BE2C (cell line): ENCODE data around the gene GEMIN7.
"Not testable (repeated sequence)": the region's sequence is repeated elsewhere in the genome, so short reads cannot be mapped to it uniquely, and the experiment has no call there.

ENCODE experiments used
- DNase-seq: peaks from one replicate; pipeline ENCODE4 v3.0.0-alpha.2; 2020
- H3K27me3 ChIP-seq: fragments of 250-450 bp; sonication (Bioruptor Pico); 2 replicates; pipeline ENCODE4 v1.5.1; 2020; ENCODE audit warnings: mild to moderate bottlenecking
- H3K36me3 ChIP-seq: fragments of 250-450 bp; sonication (Bioruptor Pico); 2 replicates; pipeline ENCODE4 v1.5.1; 2020; ENCODE audit warnings: mild to moderate bottlenecking
- H3K4me1 ChIP-seq: fragments of 250-450 bp; sonication (Bioruptor Pico); 2 replicates; pipeline ENCODE4 v1.5.1; 2020
- H3K4me3 ChIP-seq: 2 replicates; pipeline ENCODE4 v1.5.1; 2011; ENCODE audit warnings: low read depth, low read length
- H3K9me3 ChIP-seq: fragments of 250-450 bp; sonication (Bioruptor Pico); 2 replicates; pipeline ENCODE4 v1.5.1; 2020
- CTCF ChIP-seq: IDR thresholded peaks from 2 replicates; pipeline ENCODE4 v1.5.1; 2012; ENCODE audit warnings: mild to moderate bottlenecking, low read depth, low read length

GEMIN7 gene

GRCh38 chr19:45104658-45105349 is 25.7 kb downstream of the GEMIN7 start:
- peaks cover 20% of the 10 kb centered on the region for H3K4me1 ChIP-seq
- H3K4me3 ChIP-seq = no peak overlapping the region
- no peaks in the 10 kb centered on the region for H3K27me3 ChIP-seq
- H3K9me3 ChIP-seq = no peaks in the 10 kb centered on the region
- no peak for DNase-seq
- no peak for TF ChIP-seq CTCF
- peaks cover 13% of the 10 kb centered on the region for H3K36me3 ChIP-seq

- H3K4me3 ChIP-seq, H3K27me3 ChIP-seq, DNase-seq, H3K4me1 ChIP-seq, H3K9me3 ChIP-seq, H3K36me3 ChIP-seq: not testable (repeated sequence)
These were observed 27.3 kb downstream of the GEMIN7 start for GRCh38 chr19:45106363-45106762.

GRCh38 chr19:45107621-45108150 is 28.6 kb downstream of the GEMIN7 start:
- TF ChIP-seq CTCF = no peak
- peaks cover 7% of the 10 kb centered on the region for H3K4me1 ChIP-seq
- no peaks in the 10 kb centered on the region; the same call in 1 of the 2 replicates for H3K36me3 ChIP-seq
- H3K27me3 ChIP-seq = no peaks in the 10 kb centered on the region
- H3K4me3 ChIP-seq = no peak overlapping the region
- no peak for DNase-seq
- H3K9me3 ChIP-seq = no peaks in the 10 kb centered on the region

GRCh38 chr19:45110851-45111266 is 31.8 kb downstream of the GEMIN7 start:
- DNase-seq = no peak
- Histone ChIP-seq H3K4me1 (no peaks in the 10 kb centered on the region; the same call in 1 of the 2 replicates), H3K36me3 (no peaks in the 10 kb centered on the region; the same call in 1 of the 2 replicates), H3K4me3 (no peak overlapping the region), H3K27me3 (no peaks in the 10 kb centered on the region), H3K9me3 (no peaks in the 10 kb centered on the region)
- no peak for TF ChIP-seq CTCF

- H3K4me3 ChIP-seq = no peak overlapping the region
- peaks cover 10% of the 10 kb centered on the region for H3K4me1 ChIP-seq
- no peak for DNase-seq
- peak; percentile 23 for TF ChIP-seq CTCF
- no peaks in the 10 kb centered on the region; the same call in 1 of the 2 replicates for H3K36me3 ChIP-seq
- no peaks in the 10 kb centered on the region for H3K27me3 ChIP-seq
- H3K9me3 ChIP-seq = no peaks in the 10 kb centered on the region
These were observed 33.2 kb downstream of the GEMIN7 start for GRCh38 chr19:45112111-45112827.

- no peaks in the 10 kb centered on the region; the same call in none of the 2 replicates for H3K36me3 ChIP-seq
- H3K4me3 ChIP-seq = no peak overlapping the region
- DNase-seq = no peak
- no peaks in the 10 kb centered on the region for H3K27me3 ChIP-seq
- no peaks in the 10 kb centered on the region for H3K9me3 ChIP-seq
- peaks cover 14% of the 10 kb centered on the region for H3K4me1 ChIP-seq
- no peak for TF ChIP-seq CTCF
These were observed 34.6 kb downstream of the GEMIN7 start for GRCh38 chr19:45113628-45114027.
